RWPE2 (cell line): Measurements from ENCODE around the gene TXNDC11.
A peak's percentile ranks its signal among the peaks of the same experiment; 100 is the strongest.
"Not testable (repeated sequence)": the region's sequence is repeated elsewhere in the genome, so short reads cannot be mapped to it uniquely, and the experiment has no call there.

ENCODE experiments used
- ATAC-seq: fragments of 200-7000 bp; cut with Tn5 transposase; 3 replicates; pipeline ENCODE4 v1.9.1; 2021; ENCODE audit warnings: low read depth
- DNase-seq: peaks from one replicate; pipeline ENCODE4 v3.0.0-alpha.2; 2020; ENCODE audit warnings: low spot score
- H3K27ac ChIP-seq: fragments of 450-650 bp; 2 replicates; pipeline ENCODE4 v1.5.1; 2017; ENCODE audit warnings: mild to moderate bottlenecking; ENCODE audit not compliant: poor library complexity, severe bottlenecking
- H3K27me3 ChIP-seq: fragments of 250-450 bp; sonication (Bioruptor Pico); 2 replicates; pipeline ENCODE4 v1.5.1; 2021; ENCODE audit warnings: mild to moderate bottlenecking, moderate library complexity; ENCODE audit not compliant: insufficient read depth, poor library complexity, severe bottlenecking
- H3K36me3 ChIP-seq: fragments of 250-450 bp; sonication (Bioruptor Pico); 2 replicates; pipeline ENCODE4 v1.5.1; 2020; ENCODE audit warnings: low read depth, mild to moderate bottlenecking, moderate library complexity
- H3K4me1 ChIP-seq: fragments of 250-450 bp; sonication (Bioruptor Pico); 2 replicates; pipeline ENCODE4 v1.5.1; 2021; ENCODE audit warnings: mild to moderate bottlenecking, moderate library complexity; ENCODE audit not compliant: insufficient read depth, poor library complexity, severe bottlenecking
- H3K4me3 ChIP-seq: fragments of 250-450 bp; sonication (Bioruptor Pico); 2 replicates; pipeline ENCODE4 v1.5.1; 2021; ENCODE audit warnings: mild to moderate bottlenecking, moderate library complexity; ENCODE audit not compliant: severe bottlenecking
- H3K9me3 ChIP-seq: fragments of 250-450 bp; sonication (Bioruptor Pico); 2 replicates; pipeline ENCODE4 v1.5.1; 2021; ENCODE audit warnings: mild to moderate bottlenecking, moderate library complexity; ENCODE audit not compliant: severe bottlenecking
- CTCF ChIP-seq: fragments of 450-650 bp; IDR thresholded peaks from one replicate; pipeline ENCODE4 v1.5.1; 2017; ENCODE audit warnings: mild to moderate bottlenecking, moderate library complexity; ENCODE audit not compliant: poor library complexity, severe bottlenecking

The TXNDC11 gene

GRCh38 chr16:11742536-11743307 is at the start of gene TXNDC11:
TSS of gene TXNDC11 (minus strand) at chr16:11742857. CDS start at chr16:11742730, 127 bp downstream.
- no peaks in the 10 kb centered on the region for H3K9me3 ChIP-seq
- H3K27ac ChIP-seq = peak within 1 kb of the TSS; percentile 71
- no peak for TF ChIP-seq CTCF
- H3K4me1 ChIP-seq = peaks cover 13% of the 10 kb centered on the region
- DNase-seq = peak; percentile 97
- no peaks in the 10 kb centered on the region for H3K27me3 ChIP-seq
- H3K36me3 ChIP-seq = peaks cover 24% of the 10 kb centered on the region
- ATAC-seq = peak; percentile 92
- H3K4me3 ChIP-seq = peak within 1 kb of the TSS; percentile 87

- peaks cover 58% of the 10 kb centered on the region for H3K36me3 ChIP-seq
- H3K9me3 ChIP-seq = no peaks in the 10 kb centered on the region
- no peak for TF ChIP-seq CTCF
- ATAC-seq (no peak), DNase-seq (no peak)
- no peaks in the 10 kb centered on the region for H3K27me3 ChIP-seq
- no peak overlapping the region for H3K27ac ChIP-seq
- no peak overlapping the region for H3K4me3 ChIP-seq
- peaks cover 11% of the 10 kb centered on the region for H3K4me1 ChIP-seq
Measured at GRCh38 chr16:11791144-11791828, 48.6 kb upstream of the TXNDC11 start.

- Histone ChIP-seq H3K4me3 (no peak overlapping the region), H3K27me3 (no peaks in the 10 kb centered on the region), H3K27ac (no peak overlapping the region), H3K9me3 (no peaks in the 10 kb centered on the region), H3K4me1 (peaks cover 12% of the 10 kb centered on the region), H3K36me3 (peaks cover 36% of the 10 kb centered on the region)
- no peak for DNase-seq
- TF ChIP-seq CTCF = no peak
- no peak for ATAC-seq
Measured at GRCh38 chr16:11788914-11789313, 46.3 kb upstream of the TXNDC11 start.

GRCh38 chr16:11784980-11785599 is 42.4 kb upstream of the TXNDC11 start:
- not testable (repeated sequence) for ATAC-seq, H3K4me3 ChIP-seq, H3K9me3 ChIP-seq, DNase-seq, H3K27me3 ChIP-seq
- H3K27ac ChIP-seq = peak overlapping the region; percentile 94
- H3K4me1 ChIP-seq = peaks cover 32% of the 10 kb centered on the region
- H3K36me3 ChIP-seq = peaks cover 20% of the 10 kb centered on the region

- Histone ChIP-seq H3K27ac (peak overlapping the region; percentile 94), H3K36me3 (peaks cover 22% of the 10 kb centered on the region), H3K4me1 (peaks cover 32% of the 10 kb centered on the region)
- not testable (repeated sequence) for H3K27me3 ChIP-seq, ATAC-seq, H3K9me3 ChIP-seq, DNase-seq, H3K4me3 ChIP-seq
Measured at GRCh38 chr16:11784381-11784780, 41.7 kb upstream of the TXNDC11 start.
